ENCODE measurements around the gene HOXA7. TPM values are rescaled to one million over a fixed set of nuclear protein-coding genes. Genes with fewer than 3 reads are reported as not detected.
A peak's percentile ranks its signal among the peaks of the same experiment; 100 is the strongest.

Gene HOXA7
- total and polyA plus RNA-seq, 10 of the 15 experiments (the other 5 are each of a cell fraction or from before 2014, with no cell fraction given), result not detected

DNA sequence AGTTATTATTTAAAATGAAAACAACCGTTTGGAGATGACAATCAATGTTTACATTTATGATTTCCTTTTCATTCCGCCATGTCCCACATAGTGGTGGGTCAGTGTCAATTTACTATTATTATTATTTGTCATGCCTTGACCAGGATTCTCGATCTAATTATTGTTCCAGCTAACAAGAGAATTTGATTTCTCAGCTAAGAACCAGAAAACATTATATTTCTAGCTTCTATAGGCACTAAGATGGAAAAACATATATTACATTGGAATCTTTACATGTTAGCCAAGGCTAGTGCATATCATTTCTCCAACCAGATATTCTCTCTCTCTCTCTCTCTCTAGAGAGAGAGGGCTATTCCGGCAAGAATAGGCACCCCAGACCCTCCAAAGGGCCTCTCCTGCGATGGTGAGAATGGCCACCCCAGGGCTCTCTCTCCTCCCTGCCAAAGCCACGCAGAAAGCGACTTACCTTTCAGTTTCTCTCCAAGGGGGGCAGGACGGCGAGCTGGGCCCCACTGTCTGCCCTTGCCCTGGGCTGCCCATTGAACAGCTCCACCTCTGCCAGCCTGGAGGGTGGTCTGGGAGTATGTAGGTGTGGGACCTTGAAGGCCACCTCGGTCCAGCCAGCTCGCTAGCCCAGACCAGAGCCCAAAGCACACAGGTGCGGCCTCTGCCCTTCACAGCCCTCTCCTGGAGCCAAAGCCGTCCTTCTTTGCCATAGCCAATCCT lies 6.5 kb downstream of the HOXA7 start:
- ChIA-PET SMC1A (ENCODE audit: uncharacterized antibody, unreplicated experiment) (interaction anchor here (0.6 to 3.2 kb wide), 16 partner anchors 9 to 1257 kb away, joined by 3 to 17 read pairs (median 4); partner anchors contain the start of gene SKAP2), POLR2A (interaction anchor here (0.5 to 1.2 kb wide), 3 partner anchors 52 to 86 kb away, joined by 3 read pairs; no protein-coding TSS in a partner anchor), RAD21 (ENCODE audit: unreplicated experiment) (interaction anchor here (0.6 to 2.8 kb wide), 12 partner anchors 11 to 467 kb away, joined by 3 to 10 read pairs (median 4); no protein-coding TSS in a partner anchor), CTCF (interaction anchor here (0.5 to 5.5 kb wide), 21 partner anchors 9 to 780 kb away, joined by 3 to 38 read pairs (median 5); partner anchors contain the start of gene HOXA1)
- H3K9me3 ChIP-seq (replicated peaks; ENCODE audit: control insufficient read depth, insufficient read depth, low read length), result no peaks in the 10 kb centered on the region; the same call in 2 of the 3 replicates
- H4K20me1 ChIP-seq (ENCODE audit: control insufficient read depth, insufficient read depth), result no peaks in the 10 kb centered on the region
- no peaks in the 10 kb centered on the region for H3K79me2 ChIP-seq (ENCODE audit: control insufficient read depth, insufficient read depth, low read length)
- H3K36me3 ChIP-seq (ENCODE audit: control insufficient read depth in 2 of 2, insufficient read depth in 2 of 2, low read length in 1 of 2), result no peaks in the 10 kb centered on the region
- peak overlapping the region; percentile 46 for H2AFZ ChIP-seq (ENCODE audit: control insufficient read depth, low read depth, low read length)
- H3K27me3 ChIP-seq (replicated peaks in 1 of 2; ENCODE audit: control insufficient read depth in 2 of 2, insufficient read depth in 2 of 2, low read length in 1 of 2), result peaks cover 15 to 54% of the 10 kb centered on the region in 2 experiments
- no peaks in the 10 kb centered on the region; the same call in 1 of the 2 replicates for H3K4me1 ChIP-seq (ENCODE audit: control insufficient read depth, insufficient read depth, low read length)
- DNase-seq (ENCODE audit: low read depth, low spot score), result no peak
- in situ Hi-C loops (cut with MboI) (loop anchor here (25.0 kb wide), 1 partner anchor 1063 kb away; no protein-coding TSS in a partner anchor), intact Hi-C loops (cut with micrococcal nuclease; ENCODE audit: unreplicated experiment) (no loop called here)
- ATAC-seq, result peak; percentile 37
- no peak overlapping the region for H3K4me3 ChIP-seq
- no peak overlapping the region for H3K9ac ChIP-seq (ENCODE audit: control insufficient read depth, insufficient read depth, low read length)
- 27% methylated on average over 13 of the region's 13 CpGs for WGBS (ENCODE audit: insufficient coverage, insufficient replicate concordance, low lambda C conversion rate, missing lambda C conversion rate)
- H3K27ac ChIP-seq (ENCODE audit: control insufficient read depth, insufficient read depth), result no peak overlapping the region
- no TSS peak for BruUV-seq (replicated peaks)
- no peak for FAIRE-seq
- TF ChIP-seq BRCA1 (IDR thresholded peaks at IDR 0.05; ENCODE audit: low read depth, low read length) (no peak), TCF3 (IDR thresholded peaks at IDR 0.05; ENCODE audit: borderline replicate concordance, insufficient read depth, low read depth, low read length) (no peak), HDAC2 (IDR thresholded peaks at IDR 0.05) (no peak), STAT3 (IDR thresholded peaks at IDR 0.05; ENCODE audit: low read depth, low read length) (no peak), ZNF384 (IDR thresholded peaks at IDR 0.05; ENCODE audit: borderline replicate concordance, low read depth, low read length) (no peak), RAD51 (IDR thresholded peaks at IDR 0.05) (no peak), RUNX3 (IDR thresholded peaks at IDR 0.05; ENCODE audit: low read length) (no peak), PML (IDR thresholded peaks at IDR 0.05; ENCODE audit: low read length) (no peak), ESRRA (IDR thresholded peaks at IDR 0.05; ENCODE audit: low read length) (no peak), HCFC1 (IDR thresholded peaks at IDR 0.05; ENCODE audit: low read length) (no peak)
- H3K4me2 ChIP-seq (ENCODE audit: control insufficient read depth, insufficient read depth), result peak overlapping the region; percentile 91
